SK-N-SH (cell line): Measurements from ENCODE around the gene IL4R. TPM values are rescaled to one million over a fixed set of nuclear protein-coding genes. Genes with fewer than 3 reads are reported as not detected.

ENCODE experiments used
- CTCF ChIA-PET: fragments of 300-600, 350-600 bp; formaldehyde crosslinking; extraction: SDS; loops from one replicate; lab custom pipeline; 2021; lab: Yijun Ruan, JAX
- POLR2A ChIA-PET: fragments of 350-600 bp; sonication (Branson Sonifier 250); formaldehyde crosslinking; extraction: SDS; loops from one replicate; lab custom pipeline; 2020; ENCODE audit warnings: antibody characterized with exemption, inconsistent platforms; lab: Yijun Ruan, JAX
- DNase-seq: peaks from one replicate; pipeline ENCODE4 v3.0.0; 2012
- H2AFZ ChIP-seq: fragments of 200-600 bp; sonication (generic); 2 replicates; pipeline ENCODE4 v1.8.1; 2016; ENCODE audit warnings: antibody characterized with exemption, mild to moderate bottlenecking, low read depth
- H3F3A ChIP-seq: fragments of 200-600 bp; sonication (generic); replicated peaks from 2 replicates; pipeline ENCODE3; 2016; ENCODE audit warnings: antibody characterized with exemption, mild to moderate bottlenecking; ENCODE audit not compliant: insufficient read depth
- H3K27ac ChIP-seq, 2 experiments: fragments of 200-500 bp in 1 of 2; fragments of 200-600 bp in 1 of 2; sonication (Bioruptor generic) in 1 of 2; sonication (generic), shearing (Covaris generic) in 1 of 2; 2 replicates each; pipeline versions ENCODE4 v1.5.1 to v1.6.1; 2014 to 2016; ENCODE audit warnings: low read depth in 2 of 2, inconsistent platforms in 1 of 2, low read length in 1 of 2, mild to moderate bottlenecking in 1 of 2, mixed read lengths in 1 of 2
- H3K27me3 ChIP-seq: fragments of 200-600 bp; sonication (generic), shearing (Covaris generic); 2 replicates; pipeline ENCODE4 v1.6.1; 2016; ENCODE audit warnings: mixed run types; ENCODE audit not compliant: insufficient read depth
- H3K36me3 ChIP-seq, 2 experiments: fragments of 200-500 bp in 1 of 2; fragments of 200-600 bp in 1 of 2; sonication (Bioruptor generic) in 1 of 2; sonication (generic) in 1 of 2; replicated peaks in 1 of 2; 2 replicates each; pipeline versions ENCODE3 to v1.5.1; 2014 to 2016; ENCODE audit warnings: low read length in 1 of 2, mild to moderate bottlenecking in 1 of 2; ENCODE audit not compliant: insufficient read depth in 2 of 2, control insufficient read depth in 1 of 2
- H3K4me1 ChIP-seq, 2 experiments: fragments of 200-500 bp in 1 of 2; fragments of 200-600 bp in 1 of 2; sonication (Bioruptor generic) in 1 of 2; sonication (generic), shearing (Covaris generic) in 1 of 2; 2 replicates each; pipeline versions ENCODE4 v1.5.1 to v1.6.1; 2014 to 2016; ENCODE audit warnings: low read depth in 1 of 2, low read length in 1 of 2, mixed run types in 1 of 2; ENCODE audit not compliant: insufficient read depth in 2 of 2, control insufficient read depth in 1 of 2
- H3K4me2 ChIP-seq: fragments of 200-600 bp; sonication (generic), shearing (Covaris generic); 2 replicates; pipeline ENCODE4 v1.6.1; 2017; ENCODE audit warnings: mixed run types
- H3K4me3 ChIP-seq, 2 experiments: fragments of 200-500 bp in 1 of 2; fragments of 200-600 bp in 1 of 2; sonication (Bioruptor generic) in 1 of 2; sonication (generic), shearing (Covaris generic) in 1 of 2; 2 replicates each; pipeline versions ENCODE4 v1.5.1 to v1.8.1; 2014 to 2016; ENCODE audit warnings: low read depth in 2 of 2, inconsistent platforms in 1 of 2, low read length in 1 of 2, mild to moderate bottlenecking in 1 of 2, mixed read lengths in 1 of 2, moderate library complexity in 1 of 2
- H3K79me2 ChIP-seq: fragments of 200-600 bp; sonication (generic); 2 replicates; pipeline ENCODE4 v1.8.1; 2017; ENCODE audit warnings: mild to moderate bottlenecking; ENCODE audit not compliant: insufficient read depth
- H3K9ac ChIP-seq: fragments of 200-600 bp; sonication (generic); 2 replicates; pipeline ENCODE4 v1.6.1; 2017; ENCODE audit warnings: mixed run types
- H3K9me2 ChIP-seq: fragments of 200-600 bp; sonication (generic); 2 replicates; pipeline ENCODE4 v1.6.1; 2017; ENCODE audit warnings: mixed run types
- H3K9me3 ChIP-seq: fragments of 200-600 bp; sonication (generic); 2 replicates; pipeline ENCODE4 v1.6.1; 2017; ENCODE audit warnings: mixed run types, mild to moderate bottlenecking, moderate library complexity
- H4K20me1 ChIP-seq: fragments of 200-600 bp; sonication (generic); 2 replicates; pipeline ENCODE4 v1.6.1; 2017; ENCODE audit warnings: mild to moderate bottlenecking, mixed run types; ENCODE audit not compliant: insufficient read depth
- CHD2 ChIP-seq: fragments of 150-350 bp; IDR thresholded peaks from 2 replicates; pipeline ENCODE4 v1.6.1; 2018; ENCODE audit warnings: low read length; ENCODE audit not compliant: partially characterized antibody
- EZH2phosphoT487 ChIP-seq: fragments of 200-600 bp; sonication (generic); IDR thresholded peaks from 2 replicates; pipeline ENCODE4 v1.6.1; 2017; ENCODE audit warnings: low read depth, mixed run types, mild to moderate bottlenecking, antibody characterized with exemption, moderate library complexity, borderline replicate concordance
- FOSL2 ChIP-seq: IDR thresholded peaks from 2 replicates; pipeline ENCODE4 v1.4.0; 2012; ENCODE audit warnings: low read depth, mild to moderate bottlenecking, moderate library complexity, borderline replicate concordance
- FOXM1 ChIP-seq: IDR thresholded peaks from 2 replicates; pipeline ENCODE4 v1.4.0; 2012; ENCODE audit warnings: low read depth, mild to moderate bottlenecking
- GABPA ChIP-seq: IDR thresholded peaks from 2 replicates; pipeline ENCODE4 v1.4.0; 2012; ENCODE audit warnings: low read depth, mild to moderate bottlenecking
- JUND ChIP-seq: IDR thresholded peaks from 2 replicates; pipeline ENCODE4 v1.4.0; 2012
- MXI1 ChIP-seq: IDR thresholded peaks from 2 replicates; pipeline ENCODE4 v1.6.1; 2012; ENCODE audit warnings: mild to moderate bottlenecking, low read depth, low read length, improper control_type of control experiment
- NFIC ChIP-seq: IDR thresholded peaks from 2 replicates; pipeline ENCODE4 v1.4.0; 2012; ENCODE audit warnings: borderline replicate concordance
- NRF1 ChIP-seq: IDR thresholded peaks from 2 replicates; pipeline ENCODE4 v1.6.1; 2012; ENCODE audit warnings: low read depth, mild to moderate bottlenecking, low read length
- POLR2AphosphoS5 ChIP-seq: IDR thresholded peaks from 2 replicates; pipeline ENCODE4 v1.6.1; 2012; ENCODE audit warnings: low read depth, low read length
- RCOR1 ChIP-seq: fragments of 150-350 bp; IDR thresholded peaks from 2 replicates; pipeline ENCODE4 v1.6.1; 2017; ENCODE audit warnings: antibody characterized with exemption, low read length
- RFX5 ChIP-seq: IDR thresholded peaks from 2 replicates; pipeline ENCODE4 v1.6.1; 2012; ENCODE audit warnings: mild to moderate bottlenecking, improper control_type of control experiment, low read length
- SIN3A ChIP-seq: IDR thresholded peaks from 2 replicates; pipeline ENCODE4 v1.6.1; 2012; ENCODE audit warnings: low read depth, mild to moderate bottlenecking, low read length, moderate library complexity, borderline replicate concordance
- SMC3 ChIP-seq: IDR thresholded peaks from 2 replicates; pipeline ENCODE4 v1.6.1; 2012; ENCODE audit warnings: low read depth, low read length, improper control_type of control experiment
- TAF1 ChIP-seq: IDR thresholded peaks from 2 replicates; pipeline ENCODE4 v1.6.1; 2012; ENCODE audit warnings: low read depth, mild to moderate bottlenecking, low read length, moderate library complexity, borderline replicate concordance
- TCF12 ChIP-seq: IDR thresholded peaks from 2 replicates; pipeline ENCODE4 v1.4.0; 2012
- TEAD4 ChIP-seq: IDR thresholded peaks from 2 replicates; pipeline ENCODE4 v1.4.0; 2012; ENCODE audit warnings: mild to moderate bottlenecking, borderline replicate concordance; ENCODE audit not compliant: insufficient read depth
- YY1 ChIP-seq: IDR thresholded peaks from 2 replicates; pipeline ENCODE4 v1.4.0; 2012; ENCODE audit warnings: low read depth, mild to moderate bottlenecking
- WGBS: methylation state at CpG from one replicate; pipeline ENCODE4 v1.1.6; 2017; ENCODE audit warnings: low lambda C conversion rate; 5-methylcytosine and 5-hydroxymethylcytosine counted together
- polyA plus RNA-seq, 3 experiments: library from polyadenylated mRNA; depleted of rRNA; stranded (reverse); fragments of >200 nt; gene quantifications; 2 replicates each; pipeline ENCODE4 v1.2.3, GENCODE V29; 2012
- TF ChIP-seq, protein P1 (sequence below): fragments of 150-350 bp; IDR thresholded peaks from 2 replicates; pipeline ENCODE4 v1.6.1; 2017; ENCODE audit warnings: antibody characterized with exemption, low read length, low read depth, borderline replicate concordance
- TF ChIP-seq, protein P2 (sequence below): IDR thresholded peaks from 2 replicates; pipeline ENCODE4; 2012
- TF ChIP-seq, protein P3 (sequence below): IDR thresholded peaks from 2 replicates; pipeline ENCODE4 v1.4.0; 2012; ENCODE audit warnings: low read depth
- TF ChIP-seq, protein P4 (sequence below): fragments of 150-350 bp; IDR thresholded peaks from 2 replicates; pipeline ENCODE4 v1.6.1; 2016; ENCODE audit warnings: mild to moderate bottlenecking, low read depth, low read length

IL4R gene
- polyA plus RNA-seq, 1 of the 3 experiments (the other 2 are of a cell fraction): 16.1 TPM

DNA sequence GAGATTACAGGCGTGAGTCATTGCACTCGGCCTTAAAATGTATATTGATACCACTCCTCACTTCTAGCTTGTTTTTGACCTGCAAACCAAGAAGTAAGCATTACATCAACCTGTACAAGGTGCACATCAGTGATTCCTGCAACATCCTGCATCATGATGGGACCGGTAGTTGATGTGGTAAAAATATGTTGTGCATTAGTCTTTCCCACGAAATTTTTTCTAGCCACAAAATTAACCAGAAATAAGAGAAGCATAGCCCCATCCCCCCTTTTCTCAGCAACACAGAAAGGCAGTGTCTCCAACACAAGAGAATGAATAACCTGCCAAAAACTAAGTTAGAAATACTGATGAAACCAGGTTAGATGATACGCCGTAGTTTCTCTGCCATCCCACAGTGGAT, 24.1 kb upstream of the IL4R start:
- Histone ChIP-seq H3K79me2 (no peaks in the 10 kb centered on the region), H3K9me3 (no peaks in the 10 kb centered on the region), H3K4me3 (no peak overlapping the region), H3F3A (peaks cover 17% of the 10 kb centered on the region), H2AFZ (no peak overlapping the region), H3K9ac (no peak overlapping the region), H3K36me3 (no peaks in the 10 kb centered on the region), H3K9me2 (no peaks in the 10 kb centered on the region), H4K20me1 (no peaks in the 10 kb centered on the region), H3K27ac (no peak overlapping the region), H3K4me1 (peaks cover 0 to 11% of the 10 kb centered on the region in 2 experiments; a peak in 1 of 4 replicates), H3K27me3 (no peaks in the 10 kb centered on the region), H3K4me2 (no peak overlapping the region)
- POLR2A ChIA-PET: no interaction called here
- no peak for DNase-seq
- CTCF ChIA-PET: no interaction called here
- 77% methylated on average over 6 of the region's 6 CpGs for WGBS
- TF ChIP-seq RCOR1 (no peak), POLR2AphosphoS5 (no peak), TCF12 (no peak), NFIC (no peak), RFX5 (no peak), CHD2 (no peak), MXI1 (no peak), TEAD4 (no peak), SMC3 (no peak)
- TF ChIP-seq, protein P1, sequence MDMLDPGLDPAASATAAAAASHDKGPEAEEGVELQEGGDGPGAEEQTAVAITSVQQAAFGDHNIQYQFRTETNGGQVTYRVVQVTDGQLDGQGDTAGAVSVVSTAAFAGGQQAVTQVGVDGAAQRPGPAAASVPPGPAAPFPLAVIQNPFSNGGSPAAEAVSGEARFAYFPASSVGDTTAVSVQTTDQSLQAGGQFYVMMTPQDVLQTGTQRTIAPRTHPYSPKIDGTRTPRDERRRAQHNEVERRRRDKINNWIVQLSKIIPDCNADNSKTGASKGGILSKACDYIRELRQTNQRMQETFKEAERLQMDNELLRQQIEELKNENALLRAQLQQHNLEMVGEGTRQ: no peak

DNA sequence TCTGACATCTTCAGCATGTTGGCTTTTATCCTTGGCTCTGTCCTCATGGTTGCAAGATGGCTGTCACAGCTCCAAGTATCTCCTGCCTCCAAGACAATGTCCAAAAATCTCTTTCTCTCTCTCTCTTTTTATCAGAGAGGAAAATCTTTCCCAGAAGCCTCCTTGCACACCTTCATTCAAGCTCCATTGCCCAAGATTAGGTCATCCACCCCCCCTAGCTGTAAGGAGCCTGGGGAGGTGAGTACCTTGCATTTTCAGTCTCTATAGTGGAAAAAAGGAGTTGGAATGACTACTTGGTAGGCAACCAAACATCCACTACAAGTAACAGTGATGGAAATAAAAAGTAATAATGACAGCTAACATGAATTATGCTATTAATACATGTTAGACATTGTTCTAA, 23.2 kb upstream of the IL4R start:
- no peaks in the 10 kb centered on the region for H3K27me3 ChIP-seq
- peaks cover 17% of the 10 kb centered on the region for H3F3A ChIP-seq
- H3K4me3 ChIP-seq: no peak overlapping the region
- H3K4me1 ChIP-seq: peaks cover 0 to 10% of the 10 kb centered on the region in 2 experiments; a peak in 1 of 4 replicates
- no peaks in the 10 kb centered on the region for H3K9me2 ChIP-seq
- no peak overlapping the region for H3K9ac ChIP-seq
- no peaks in the 10 kb centered on the region for H4K20me1 ChIP-seq
- DNase-seq: no peak
- TF ChIP-seq TEAD4: no peak
- no peak for TF ChIP-seq RFX5
- no peak for TF ChIP-seq TAF1
- no peak for TF ChIP-seq NFIC
- no peak for TF ChIP-seq MXI1
- no peak for TF ChIP-seq POLR2AphosphoS5
- TF ChIP-seq, protein P2, sequence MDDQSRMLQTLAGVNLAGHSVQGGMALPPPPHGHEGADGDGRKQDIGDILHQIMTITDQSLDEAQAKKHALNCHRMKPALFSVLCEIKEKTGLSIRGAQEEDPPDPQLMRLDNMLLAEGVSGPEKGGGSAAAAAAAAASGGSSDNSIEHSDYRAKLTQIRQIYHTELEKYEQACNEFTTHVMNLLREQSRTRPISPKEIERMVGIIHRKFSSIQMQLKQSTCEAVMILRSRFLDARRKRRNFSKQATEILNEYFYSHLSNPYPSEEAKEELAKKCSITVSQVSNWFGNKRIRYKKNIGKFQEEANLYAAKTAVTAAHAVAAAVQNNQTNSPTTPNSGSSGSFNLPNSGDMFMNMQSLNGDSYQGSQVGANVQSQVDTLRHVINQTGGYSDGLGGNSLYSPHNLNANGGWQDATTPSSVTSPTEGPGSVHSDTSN: no peak
- TF ChIP-seq, protein P3, sequence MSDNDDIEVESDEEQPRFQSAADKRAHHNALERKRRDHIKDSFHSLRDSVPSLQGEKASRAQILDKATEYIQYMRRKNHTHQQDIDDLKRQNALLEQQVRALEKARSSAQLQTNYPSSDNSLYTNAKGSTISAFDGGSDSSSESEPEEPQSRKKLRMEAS: no peak
- TF ChIP-seq GABPA: no peak
- TF ChIP-seq YY1: no peak
- TF ChIP-seq CHD2: no peak
- no peak for TF ChIP-seq JUND
- TF ChIP-seq FOSL2: no peak
- TF ChIP-seq, protein P4, sequence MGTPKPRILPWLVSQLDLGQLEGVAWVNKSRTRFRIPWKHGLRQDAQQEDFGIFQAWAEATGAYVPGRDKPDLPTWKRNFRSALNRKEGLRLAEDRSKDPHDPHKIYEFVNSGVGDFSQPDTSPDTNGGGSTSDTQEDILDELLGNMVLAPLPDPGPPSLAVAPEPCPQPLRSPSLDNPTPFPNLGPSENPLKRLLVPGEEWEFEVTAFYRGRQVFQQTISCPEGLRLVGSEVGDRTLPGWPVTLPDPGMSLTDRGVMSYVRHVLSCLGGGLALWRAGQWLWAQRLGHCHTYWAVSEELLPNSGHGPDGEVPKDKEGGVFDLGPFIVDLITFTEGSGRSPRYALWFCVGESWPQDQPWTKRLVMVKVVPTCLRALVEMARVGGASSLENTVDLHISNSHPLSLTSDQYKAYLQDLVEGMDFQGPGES: no peak
- no peak for TF ChIP-seq EZH2phosphoT487
- no peak for TF ChIP-seq FOXM1
- TF ChIP-seq NRF1: no peak
- TF ChIP-seq, protein P1: no peak
- TF ChIP-seq SMC3: no peak
- TF ChIP-seq SIN3A: no peak
- H3K4me2 ChIP-seq: no peak overlapping the region
- no peak overlapping the region for H3K27ac ChIP-seq
- CTCF ChIA-PET: no interaction called here
- H3K36me3 ChIP-seq: no peaks in the 10 kb centered on the region
- no peaks in the 10 kb centered on the region for H3K79me2 ChIP-seq
- POLR2A ChIA-PET: no interaction called here
- H3K9me3 ChIP-seq: no peaks in the 10 kb centered on the region
- H2AFZ ChIP-seq: no peak overlapping the region
